Progenitor cell of endocrine pancreas (in vitro differentiated cells): ENCODE results near the gene PDE1C. TPM values are rescaled to one million over a fixed set of nuclear protein-coding genes. Genes with fewer than 3 reads are reported as not detected.

Experiments used
- DNase-seq: peaks from one replicate; pipeline ENCODE4 v3.0.0; 2021; ENCODE audit warnings: low spot score; ENCODE audit not compliant: unreplicated experiment
- H3K27ac Mint-ChIP-seq: 2 replicates; pipeline ENCODE4 v1.8.0; 2021; ENCODE audit warnings: mild to moderate bottlenecking, moderate library complexity, mixed read lengths
- H3K27me3 Mint-ChIP-seq: 2 replicates; pipeline ENCODE4 v1.8.0; 2021; ENCODE audit warnings: mixed read lengths
- H3K36me3 Mint-ChIP-seq: 2 replicates; pipeline ENCODE4 v1.8.0; 2022; ENCODE audit warnings: mixed read lengths; ENCODE audit not compliant: insufficient read depth
- H3K4me1 Mint-ChIP-seq: 2 replicates; pipeline ENCODE4 v1.8.0; 2021; ENCODE audit warnings: low read depth, mixed read lengths
- H3K4me3 Mint-ChIP-seq: 2 replicates; pipeline ENCODE4 v1.8.0; 2021; ENCODE audit warnings: low read depth, mild to moderate bottlenecking, moderate library complexity, mixed read lengths
- H3K9me3 Mint-ChIP-seq: 2 replicates; pipeline ENCODE4 v1.8.0; 2021; ENCODE audit warnings: low read depth, mixed read lengths
- total RNA-seq: library from RNA; stranded (reverse); gene quantifications from 2 replicates; pipeline ENCODE4 v1.2.1, GENCODE V29; 2021
- TF ChIP-seq, protein P1 (sequence below): fragments of 200-600 bp; sonication (generic); IDR thresholded peaks from one replicate; pipeline ENCODE4 v1.5.0; 2021; ENCODE audit warnings: antibody characterized with exemption, mild to moderate bottlenecking; ENCODE audit not compliant: unreplicated experiment

Gene PDE1C
- total RNA-seq, 1 donor from 2014 or later: 1.7 TPM

DNA sequence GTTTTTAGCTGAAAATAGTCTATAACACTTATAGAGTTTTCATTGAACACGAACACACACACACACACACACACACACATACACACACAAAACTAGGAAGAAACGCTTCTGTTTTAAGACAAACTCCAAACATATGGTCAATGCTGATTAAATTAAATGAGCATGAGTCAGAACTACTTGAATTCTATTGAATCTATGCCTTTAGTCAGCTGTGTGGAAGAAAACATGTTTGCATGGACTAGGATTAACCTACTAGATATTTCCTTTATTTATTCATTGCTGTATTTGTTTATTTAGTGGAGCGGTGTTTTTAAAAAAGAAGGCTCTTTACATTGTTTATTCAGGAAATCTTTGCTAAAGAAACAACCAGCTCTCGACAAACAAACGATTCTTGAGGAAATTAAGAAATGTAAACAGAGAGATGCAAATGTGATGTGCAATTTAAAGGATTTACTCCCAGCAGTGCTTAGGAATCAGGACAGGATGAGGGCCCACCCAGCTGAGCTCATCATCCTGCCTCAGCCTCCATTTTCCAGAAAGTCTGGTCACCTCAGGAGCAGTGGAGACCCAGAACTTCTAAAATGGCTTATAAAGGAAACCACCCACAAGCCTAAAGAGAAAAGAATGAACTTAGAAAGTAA lies 83.2 kb downstream of the PDE1C start:
- Mint-ChIP-seq H3K36me3 (no peaks in the 10 kb centered on the region), H3K27me3 (no peaks in the 10 kb centered on the region), H3K4me1 (peaks cover 10% of the 10 kb centered on the region), H3K4me3 (no peak overlapping the region), H3K9me3 (peaks cover 9% of the 10 kb centered on the region), H3K27ac (no peak overlapping the region)
- DNase-seq: no peak
- TF ChIP-seq, protein P1, sequence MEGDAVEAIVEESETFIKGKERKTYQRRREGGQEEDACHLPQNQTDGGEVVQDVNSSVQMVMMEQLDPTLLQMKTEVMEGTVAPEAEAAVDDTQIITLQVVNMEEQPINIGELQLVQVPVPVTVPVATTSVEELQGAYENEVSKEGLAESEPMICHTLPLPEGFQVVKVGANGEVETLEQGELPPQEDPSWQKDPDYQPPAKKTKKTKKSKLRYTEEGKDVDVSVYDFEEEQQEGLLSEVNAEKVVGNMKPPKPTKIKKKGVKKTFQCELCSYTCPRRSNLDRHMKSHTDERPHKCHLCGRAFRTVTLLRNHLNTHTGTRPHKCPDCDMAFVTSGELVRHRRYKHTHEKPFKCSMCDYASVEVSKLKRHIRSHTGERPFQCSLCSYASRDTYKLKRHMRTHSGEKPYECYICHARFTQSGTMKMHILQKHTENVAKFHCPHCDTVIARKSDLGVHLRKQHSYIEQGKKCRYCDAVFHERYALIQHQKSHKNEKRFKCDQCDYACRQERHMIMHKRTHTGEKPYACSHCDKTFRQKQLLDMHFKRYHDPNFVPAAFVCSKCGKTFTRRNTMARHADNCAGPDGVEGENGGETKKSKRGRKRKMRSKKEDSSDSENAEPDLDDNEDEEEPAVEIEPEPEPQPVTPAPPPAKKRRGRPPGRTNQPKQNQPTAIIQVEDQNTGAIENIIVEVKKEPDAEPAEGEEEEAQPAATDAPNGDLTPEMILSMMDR: no peak

DNA sequence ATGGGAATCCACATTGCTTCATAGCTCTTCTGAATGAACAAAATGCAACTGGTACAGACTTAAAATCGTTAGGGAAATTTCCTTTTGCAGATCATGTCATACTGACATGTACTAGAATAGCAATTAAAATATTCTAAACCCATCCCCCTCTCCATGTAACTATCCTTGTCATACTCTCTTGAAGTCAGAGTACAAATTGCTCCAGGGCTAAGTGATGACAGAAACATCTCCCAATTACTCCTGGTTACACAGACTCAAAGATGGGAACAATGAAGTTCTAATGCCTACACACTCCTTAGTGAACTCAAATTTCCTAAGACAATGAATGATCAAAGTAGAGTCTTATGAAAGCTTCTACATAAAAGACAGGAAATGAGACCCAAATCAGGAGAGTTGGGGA lies 87.2 kb downstream of the PDE1C start:
- H3K27ac Mint-ChIP-seq: no peak overlapping the region
- H3K36me3 Mint-ChIP-seq: no peaks in the 10 kb centered on the region
- no peak for DNase-seq
- no peaks in the 10 kb centered on the region for H3K27me3 Mint-ChIP-seq
- H3K4me1 Mint-ChIP-seq: peaks cover 7% of the 10 kb centered on the region
- H3K4me3 Mint-ChIP-seq: no peak overlapping the region
- TF ChIP-seq, protein P1: no peak
- H3K9me3 Mint-ChIP-seq: peaks cover 9% of the 10 kb centered on the region

DNA sequence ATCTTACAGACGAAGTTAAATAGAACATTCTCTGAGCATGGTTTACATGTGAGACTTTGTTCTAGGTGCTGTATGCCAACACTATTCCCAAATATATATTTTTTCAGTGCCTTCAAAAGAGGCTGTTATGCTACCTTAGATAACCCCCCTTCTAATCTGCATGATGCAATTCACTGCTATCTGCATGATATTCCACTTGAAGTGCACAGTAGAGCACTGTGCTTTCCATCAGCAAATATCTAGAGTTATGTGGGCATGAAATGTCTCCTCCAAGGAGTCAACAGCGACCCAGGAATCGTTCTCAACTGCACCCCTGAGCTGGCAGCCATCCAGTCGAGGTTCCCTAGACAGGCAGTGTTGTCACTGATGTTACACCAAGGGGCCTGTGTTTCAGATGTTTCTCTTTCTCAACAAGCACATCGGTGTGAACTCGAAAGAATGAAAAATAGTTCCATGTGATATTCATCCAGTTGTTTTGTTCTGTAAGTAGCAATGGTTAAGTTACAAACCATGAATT lies 88.3 kb downstream of the PDE1C start:
- H3K27me3 Mint-ChIP-seq: no peaks in the 10 kb centered on the region
- no peak overlapping the region for H3K27ac Mint-ChIP-seq
- H3K9me3 Mint-ChIP-seq: peaks cover 16% of the 10 kb centered on the region
- H3K4me1 Mint-ChIP-seq: peaks cover 2% of the 10 kb centered on the region
- no peaks in the 10 kb centered on the region for H3K36me3 Mint-ChIP-seq
- no peak for DNase-seq
- TF ChIP-seq, protein P1: no peak
- H3K4me3 Mint-ChIP-seq: no peak overlapping the region

DNA sequence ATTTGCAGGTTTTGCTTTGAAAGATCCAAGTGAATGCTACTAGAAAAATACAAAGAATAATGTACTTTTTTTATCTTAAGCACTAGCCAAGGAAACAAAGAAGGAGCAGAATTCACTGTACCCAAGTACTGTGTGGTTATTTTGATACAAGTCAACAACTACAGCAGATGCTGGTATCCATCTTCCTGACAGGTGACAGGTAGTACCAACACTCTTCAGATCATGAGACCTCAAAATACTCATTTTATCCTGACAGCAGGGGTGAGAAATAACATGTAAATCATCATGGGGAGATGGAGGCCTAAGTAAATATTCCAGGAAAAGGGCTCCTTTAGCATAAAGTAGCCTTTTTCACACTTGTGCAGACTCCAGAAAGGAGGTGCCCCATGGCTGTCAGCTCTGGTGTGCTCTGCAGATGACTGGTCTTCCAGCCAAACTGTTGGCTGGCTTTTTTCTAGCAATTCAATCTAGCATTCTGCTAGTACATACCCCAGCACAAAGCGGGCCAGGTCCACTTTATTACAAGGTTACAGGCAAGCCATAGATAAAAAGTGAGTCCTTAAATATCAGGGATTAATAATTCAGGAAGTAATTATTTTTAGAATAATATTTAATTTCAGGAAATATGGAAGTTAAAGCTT lies 90.4 kb downstream of the PDE1C start:
- Mint-ChIP-seq H3K27me3 (no peaks in the 10 kb centered on the region), H3K4me3 (no peak overlapping the region), H3K4me1 (no peaks in the 10 kb centered on the region), H3K36me3 (no peaks in the 10 kb centered on the region), H3K27ac (no peak overlapping the region), H3K9me3 (peaks cover 11% of the 10 kb centered on the region)
- DNase-seq: no peak
- TF ChIP-seq, protein P1: no peak

DNA sequence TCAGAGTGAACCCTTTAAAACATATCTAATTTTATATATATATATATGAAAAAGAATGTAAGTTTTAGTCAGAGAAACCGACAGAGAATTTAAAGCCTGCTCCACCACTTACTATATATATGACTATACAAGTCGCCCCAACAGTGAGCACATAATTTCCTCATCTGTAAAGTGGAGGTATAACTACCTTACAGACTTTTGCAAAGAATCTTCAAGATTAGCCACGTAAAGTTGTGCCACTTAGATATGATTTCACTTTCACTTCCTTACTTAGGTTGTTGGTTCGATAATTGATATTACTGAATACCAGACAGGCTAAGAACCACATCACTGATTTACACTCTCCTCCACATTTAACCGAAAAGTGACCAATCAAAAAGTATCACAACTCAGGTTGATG lies 94.7 kb downstream of the PDE1C start:
- Mint-ChIP-seq H3K9me3 (peaks cover 11% of the 10 kb centered on the region), H3K36me3 (no peaks in the 10 kb centered on the region)

More for the DNA sequence above, 94.7 kb downstream of the PDE1C start:
- Mint-ChIP-seq H3K27ac (no peak overlapping the region), H3K27me3 (no peaks in the 10 kb centered on the region), H3K4me1 (no peaks in the 10 kb centered on the region), H3K4me3 (no peak overlapping the region)
- TF ChIP-seq, protein P1: no peak
- no peak for DNase-seq
